HepG2 (cell line): Measurements from ENCODE around the gene TSEN34. TPM values are rescaled to one million over a fixed set of nuclear protein-coding genes. Genes with fewer than 3 reads are reported as not detected.

ENCODE experiments used
- ATRX ChIP-seq: sonication (generic); formaldehyde crosslinking; IDR thresholded peaks from 2 replicates; pipeline ENCODE4 v1.4.0; 2020; ENCODE audit warnings: missing genetic modification reagents, borderline replicate concordance
- CEBPG ChIP-seq: IDR thresholded peaks from 2 replicates; pipeline ENCODE4 v1.6.1; 2016
- CREBL2 ChIP-seq: sonication (generic); formaldehyde crosslinking; IDR thresholded peaks from 2 replicates; pipeline ENCODE4 v1.8.1; 2023; ENCODE audit warnings: missing genetic modification reagents, mild to moderate bottlenecking, borderline replicate concordance
- ELF3 ChIP-seq: IDR thresholded peaks from 2 replicates; pipeline ENCODE4 v1.6.1; 2016; ENCODE audit warnings: missing genetic modification reagents, missing compliant biosample characterization
- FOXM1 ChIP-seq: sonication (generic); formaldehyde crosslinking; IDR thresholded peaks from 2 replicates; pipeline ENCODE4 v1.5.0; 2020; ENCODE audit warnings: missing genetic modification reagents
- GABPB1 ChIP-seq: IDR thresholded peaks from 2 replicates; pipeline ENCODE4 v1.6.1; 2016; ENCODE audit warnings: mild to moderate bottlenecking, missing genetic modification reagents, moderate library complexity, missing compliant biosample characterization
- GMEB1 ChIP-seq: sonication (generic); formaldehyde crosslinking; IDR thresholded peaks from 2 replicates; pipeline ENCODE4 v1.5.1; 2020; ENCODE audit warnings: missing genetic modification reagents, mild to moderate bottlenecking, borderline replicate concordance
- HDAC1 ChIP-seq: sonication (generic); formaldehyde crosslinking; IDR thresholded peaks from 2 replicates; pipeline ENCODE4 v1.5.1; 2020; ENCODE audit warnings: mild to moderate bottlenecking, missing genetic modification reagents
- KLF13 ChIP-seq: sonication (generic); formaldehyde crosslinking; IDR thresholded peaks from 2 replicates; pipeline ENCODE4 v1.4.0; 2020; ENCODE audit warnings: mild to moderate bottlenecking, missing genetic modification reagents
- KLF16 ChIP-seq, 2 experiments: sonication (generic) in 1 of 2; formaldehyde crosslinking in 1 of 2; IDR thresholded peaks; 2 replicates each; pipeline versions ENCODE4 v1.6.1 to v1.8.0; 2016 to 2023; ENCODE audit warnings: missing genetic modification reagents in 2 of 2, missing compliant biosample characterization in 1 of 2
- MAX ChIP-seq: IDR thresholded peaks from 2 replicates; pipeline ENCODE4 v1.6.1; 2012; ENCODE audit warnings: inconsistent platforms
- MIXL1 ChIP-seq: IDR thresholded peaks from 2 replicates; pipeline ENCODE4 v1.6.1; 2016
- MTF1 ChIP-seq: sonication (generic); formaldehyde crosslinking; IDR thresholded peaks from 2 replicates; pipeline ENCODE4 v1.5.0; 2020; ENCODE audit warnings: missing genetic modification reagents
- MYC ChIP-seq: sonication (generic); formaldehyde crosslinking; IDR thresholded peaks from 2 replicates; pipeline ENCODE4 v1.9.0; 2021; ENCODE audit warnings: missing genetic modification reagents, borderline replicate concordance
- NR2F2 ChIP-seq: IDR thresholded peaks from 2 replicates; pipeline ENCODE4 v1.6.1; 2012; ENCODE audit warnings: low read depth, inconsistent platforms, borderline replicate concordance
- POLR2A ChIP-seq, 2 experiments: IDR thresholded peaks; 2 replicates each; pipeline ENCODE4 v1.6.1; 2011; ENCODE audit warnings: low read depth in 2 of 2, low read length in 2 of 2, mild to moderate bottlenecking in 1 of 2, moderate library complexity in 1 of 2; ENCODE audit not compliant: insufficient read depth in 1 of 2
- POLR2AphosphoS5 ChIP-seq: IDR thresholded peaks from 2 replicates; pipeline ENCODE4 v1.6.1; 2012; ENCODE audit warnings: low read depth, low read length
- SAP130 ChIP-seq: IDR thresholded peaks from 2 replicates; pipeline ENCODE4 v1.6.1; 2016; ENCODE audit warnings: low read depth
- SIN3A ChIP-seq: IDR thresholded peaks from 2 replicates; pipeline ENCODE4 v1.6.1; 2011; ENCODE audit warnings: low read depth, mild to moderate bottlenecking, control low read depth, low read length, borderline replicate concordance
- SMC3 ChIP-seq: IDR thresholded peaks from 2 replicates; pipeline ENCODE4 v1.6.1; 2011; ENCODE audit warnings: low read length, improper control_type of control experiment
- SOX6 ChIP-seq, 2 experiments: fragments of 450-650 bp in 1 of 2; sonication (generic) in 1 of 2; formaldehyde crosslinking in 1 of 2; IDR thresholded peaks; 2 replicates each; pipeline versions ENCODE4 v1.4.0 to v1.6.1; 2017 to 2020; ENCODE audit warnings: antibody characterized with exemption in 1 of 2, mild to moderate bottlenecking in 1 of 2, missing genetic modification reagents in 1 of 2
- SP5 ChIP-seq: IDR thresholded peaks from 2 replicates; pipeline ENCODE4 v1.6.1; 2016; ENCODE audit warnings: low read depth, borderline replicate concordance
- TGIF2 ChIP-seq: IDR thresholded peaks from 2 replicates; pipeline ENCODE4 v1.6.1; 2016; ENCODE audit warnings: control low read depth, missing compliant biosample characterization
- ZBTB46 ChIP-seq: sonication (generic); formaldehyde crosslinking; IDR thresholded peaks from 2 replicates; pipeline ENCODE4 v1.4.0; 2020; ENCODE audit warnings: mild to moderate bottlenecking, missing genetic modification reagents, borderline replicate concordance
- ZFP36L1 ChIP-seq: sonication (generic); formaldehyde crosslinking; IDR thresholded peaks from 2 replicates; pipeline ENCODE4 v1.8.0; 2022; ENCODE audit warnings: mild to moderate bottlenecking, missing genetic modification reagents, moderate library complexity
- ZMYM2 ChIP-seq: sonication (generic); formaldehyde crosslinking; IDR thresholded peaks from 2 replicates; pipeline ENCODE4 v1.8.0; 2022; ENCODE audit warnings: mild to moderate bottlenecking, missing genetic modification reagents
- ZNF547 ChIP-seq: sonication (generic); formaldehyde crosslinking; IDR thresholded peaks from 2 replicates; pipeline ENCODE4 v1.5.1; 2020; ENCODE audit warnings: mild to moderate bottlenecking, missing genetic modification reagents
- ZNF709 ChIP-seq: sonication (generic); formaldehyde crosslinking; IDR thresholded peaks from 2 replicates; pipeline ENCODE4 v1.5.0; 2020; ENCODE audit warnings: mild to moderate bottlenecking, missing genetic modification reagents
- ZNF775 ChIP-seq: sonication (generic); formaldehyde crosslinking; IDR thresholded peaks from 2 replicates; pipeline ENCODE4 v1.4.0; 2020; ENCODE audit warnings: missing genetic modification reagents, mild to moderate bottlenecking, moderate library complexity, borderline replicate concordance
- polyA plus RNA-seq, 8 experiments: library from polyadenylated mRNA; depleted of rRNA in 3 of 8; stranded (reverse) in 7 of 8; unstranded in 1 of 8; fragments of >200 nt; fragmentation: Illumina TruSeq in 4 of 8; extraction: Trizol in 4 of 8; gene quantifications; 2 replicates each; pipeline versions ENCODE4 v1.2.1 to v1.2.3, GENCODE V29; 2011 to 2016; ENCODE audit warnings: low read depth in 4 of 8, missing spikeins in 1 of 8, mixed read lengths in 1 of 8; ENCODE audit not compliant: insufficient read depth in 1 of 8
- total RNA-seq, 5 experiments: library from RNA; depleted of rRNA; stranded (reverse); fragments of >200 nt; fragmentation: Illumina TruSeq; extraction: Trizol; gene quantifications; 2 replicates each; pipeline ENCODE4 v1.2.3, GENCODE V29; 2016; ENCODE audit warnings: low read depth in 1 of 5

The TSEN34 gene
- total and polyA plus RNA-seq, 2 of the 13 experiments (the other 11 are each of a cell fraction or from before 2014, with no cell fraction given) = 55.1 to 65.4 TPM

- TF ChIP-seq SAP130 (CRISPR knock-in tag) (peak; percentile 100), NR2F2 (no peak), ZBTB46 (CRISPR knock-in tag) (no peak), CREBL2 (peak; percentile 55; the same call in 1 of the 2 replicates), SOX6 (IDR thresholded peaks at IDR 0.05) (no peak), SOX6 (CRISPR knock-in tag; IDR thresholded peaks at IDR 0.05) (peak; percentile 53), MAX (peak; percentile 81), SP5 (CRISPR knock-in tag) (no peak), ZNF547 (CRISPR knock-in tag) (peak; percentile 26; the same call in 1 of the 2 replicates), ZFP36L1 (CRISPR knock-in tag) (no peak), KLF13 (CRISPR knock-in tag) (no peak), POLR2A (IDR thresholded peaks at IDR 0.05; ENCODE audit: insufficient read depth in 1 of 2, low read depth in 2 of 2, low read length in 2 of 2) (peak; percentile 47 to 62; a peak in 2 of 4 replicates), HDAC1 (peak; percentile 92), TGIF2 (CRISPR knock-in tag) (peak; percentile 73; the same call in 1 of the 2 replicates), ELF3 (peak; percentile 11), ZNF709 (CRISPR knock-in tag) (no peak), CEBPG (CRISPR knock-in tag) (no peak; the same call in 1 of the 2 replicates), ZNF775 (no peak), GABPB1 (CRISPR knock-in tag) (peak; percentile 94), SIN3A (peak; percentile 98), MTF1 (CRISPR knock-in tag) (no peak), MYC (CRISPR knock-in tag) (peak; percentile 71; the same call in 1 of the 2 replicates), ZMYM2 (0 out of 2 replicates have a peak, but pooled peaks have one; percentile 17), POLR2AphosphoS5 (peak; percentile 65), FOXM1 (no peak), ATRX (no peak), SMC3 (no peak), KLF16 (CRISPR knock-in tag; IDR thresholded peaks at IDR 0.05) (peak in 1 of 2 experiments; percentile 50; a peak in 2 of 4 replicates), MIXL1 (CRISPR knock-in tag) (0 out of 2 replicates have a peak, but pooled peaks have one; percentile 13), GMEB1 (CRISPR knock-in tag) (peak; percentile 68; the same call in 1 of the 2 replicates)
These were observed 31.5 kb upstream of the TSEN34 start, which contains the start of gene LENG1 (continued) for GRCh38 chr19:54159352-54160181.
